ENCODE data around the gene ENTPD8. TPM values are rescaled to one million over a fixed set of nuclear protein-coding genes. Genes with fewer than 3 reads are reported as not detected.

Gene ENTPD8
- total RNA-seq, 1 experiment from 2014 or later = not detected

GRCh38 chr9:137406085-137406760 is 34.9 kb downstream of the ENTPD8 start:
- POLR2A ChIA-PET = no interaction called here
- BruUV-seq (replicated peaks) = no TSS peak
- DNase-seq (ENCODE audit: unreplicated experiment) = no peak
- Mint-ChIP-seq H3K36me3 (ENCODE audit: insufficient read depth, unreplicated experiment) (peaks cover 18% of the 10 kb centered on the region), H3K27me3 (ENCODE audit: insufficient read depth, unreplicated experiment) (no peaks in the 10 kb centered on the region), H3K27ac (ENCODE audit: low read depth, unreplicated experiment) (no peak overlapping the region), H3K4me3 (ENCODE audit: unreplicated experiment) (peak overlapping the region; percentile 31), H3K4me1 (ENCODE audit: insufficient read depth, unreplicated experiment) (no peaks in the 10 kb centered on the region), H3K9me3 (ENCODE audit: unreplicated experiment) (no peaks in the 10 kb centered on the region)
- TF ChIP-seq CTCF (IDR thresholded peaks at IDR 0.05; ENCODE audit: unreplicated experiment) = no peak
- CTCF ChIA-PET = interaction anchor here (1.1 kb wide), 1 partner anchor 18 kb away, joined by 4 read pairs; no protein-coding TSS in a partner anchor
- intact Hi-C loops (cut with micrococcal nuclease) = no loop called here

- H3K36me3 Mint-ChIP-seq (ENCODE audit: insufficient read depth, unreplicated experiment) = peaks cover 18% of the 10 kb centered on the region
- ChIA-PET CTCF (interaction anchor here (1.1 kb wide), 1 partner anchor 18 kb away, joined by 4 read pairs; no protein-coding TSS in a partner anchor), POLR2A (no interaction called here)
- no peaks in the 10 kb centered on the region for H3K27me3 Mint-ChIP-seq (ENCODE audit: insufficient read depth, unreplicated experiment)
- DNase-seq (ENCODE audit: unreplicated experiment) = no peak
- no peak for TF ChIP-seq CTCF (IDR thresholded peaks at IDR 0.05; ENCODE audit: unreplicated experiment)
- no peaks in the 10 kb centered on the region for H3K4me1 Mint-ChIP-seq (ENCODE audit: insufficient read depth, unreplicated experiment)
- peak overlapping the region; percentile 31 for H3K4me3 Mint-ChIP-seq (ENCODE audit: unreplicated experiment)
- no peak overlapping the region for H3K27ac Mint-ChIP-seq (ENCODE audit: low read depth, unreplicated experiment)
- intact Hi-C loops (cut with micrococcal nuclease) = no loop called here
- BruUV-seq (replicated peaks) = no TSS peak
- H3K9me3 Mint-ChIP-seq (ENCODE audit: unreplicated experiment) = no peaks in the 10 kb centered on the region
Measured at GRCh38 chr9:137405677-137406081, 35.5 kb downstream of the ENTPD8 start.

GRCh38 chr9:137404961-137405567 is 36.1 kb downstream of the ENTPD8 start:
- no peak for TF ChIP-seq CTCF (IDR thresholded peaks at IDR 0.05; ENCODE audit: unreplicated experiment)
- Mint-ChIP-seq H3K27ac (ENCODE audit: low read depth, unreplicated experiment) (no peak overlapping the region), H3K27me3 (ENCODE audit: insufficient read depth, unreplicated experiment) (no peaks in the 10 kb centered on the region), H3K4me1 (ENCODE audit: insufficient read depth, unreplicated experiment) (no peaks in the 10 kb centered on the region), H3K9me3 (ENCODE audit: unreplicated experiment) (no peaks in the 10 kb centered on the region), H3K36me3 (ENCODE audit: insufficient read depth, unreplicated experiment) (peaks cover 18% of the 10 kb centered on the region), H3K4me3 (ENCODE audit: unreplicated experiment) (no peak overlapping the region)
- no TSS peak for BruUV-seq (replicated peaks)
- DNase-seq (ENCODE audit: unreplicated experiment) = no peak
- CTCF ChIA-PET = interaction anchor here (1.1 kb wide), 1 partner anchor 19 kb away, joined by 4 read pairs; no protein-coding TSS in a partner anchor
- POLR2A ChIA-PET = no interaction called here
- intact Hi-C loops (cut with micrococcal nuclease) = no loop called here

GRCh38 chr9:137403269-137403668 is 37.9 kb downstream of the ENTPD8 start:
- BruUV-seq (replicated peaks) = no TSS peak
- H3K9me3 Mint-ChIP-seq (ENCODE audit: unreplicated experiment) = no peaks in the 10 kb centered on the region
- no peak for TF ChIP-seq CTCF (IDR thresholded peaks at IDR 0.05; ENCODE audit: unreplicated experiment)
- peaks cover 18% of the 10 kb centered on the region for H3K36me3 Mint-ChIP-seq (ENCODE audit: insufficient read depth, unreplicated experiment)
- ChIA-PET POLR2A (no interaction called here), CTCF (no interaction called here)
- no peaks in the 10 kb centered on the region for H3K27me3 Mint-ChIP-seq (ENCODE audit: insufficient read depth, unreplicated experiment)
- H3K4me3 Mint-ChIP-seq (ENCODE audit: unreplicated experiment) = no peak overlapping the region
- intact Hi-C loops (cut with micrococcal nuclease) = no loop called here
- DNase-seq (ENCODE audit: unreplicated experiment) = no peak
- H3K27ac Mint-ChIP-seq (ENCODE audit: low read depth, unreplicated experiment) = no peak overlapping the region
- H3K4me1 Mint-ChIP-seq (ENCODE audit: insufficient read depth, unreplicated experiment) = no peaks in the 10 kb centered on the region

All from MCF 10A (cell line).